HCT116 (cell line): ENCODE results near the gene SPACA4. TPM values are rescaled to one million over a fixed set of nuclear protein-coding genes. Genes with fewer than 3 reads are reported as not detected.
A peak's percentile ranks its signal among the peaks of the same experiment; 100 is the strongest.

Experiments used
- ATAC-seq: fragments of 200-7000 bp; cut with Tn5 transposase; 2 replicates; pipeline ENCODE4 v1.9.1; 2020; ENCODE audit warnings: mild to moderate bottlenecking, moderate library complexity
- BruUV-seq: library from RNA; stranded (reverse); fragments of 400-500 nt; replicated peaks from 2 replicates; lab custom pipeline; 2021; lab: Mats Ljungman, UMichigan
- CTCF ChIA-PET: fragments of 300-600 bp; sonication (Branson Sonifier 250); formaldehyde crosslinking; loops from one replicate; lab custom pipeline; 2021; ENCODE audit warnings: antibody characterized with exemption; lab: Charles Lee
- POLR2A ChIA-PET: fragments of 300-600, 350-600 bp; sonication (Branson Sonifier 250); formaldehyde crosslinking; loops from one replicate; lab custom pipeline; 2021; ENCODE audit warnings: antibody characterized with exemption; lab: Charles Lee
- RAD21 ChIA-PET, 2 experiments: fragments of 300-600 bp; sonication (Branson Sonifier 250); formaldehyde crosslinking; loops; one replicate each; lab custom pipeline; 2023; ENCODE audit warnings: low total read pairs in 2 of 2; ENCODE audit not compliant: uncharacterized antibody in 2 of 2, unreplicated experiment in 2 of 2, low non-redundant PET in 1 of 2; lab: Charles Lee
- DNase-seq: peaks from one replicate; pipeline ENCODE4 v3.0.0-alpha.2; 2010; ENCODE audit warnings: low read depth, low spot score
- H2AFZ ChIP-seq: fragments of 200-600 bp; shearing (Covaris generic), sonication (generic); 2 replicates; pipeline ENCODE4 v1.6.1; 2017; ENCODE audit warnings: low read depth, mixed run types, mixed read lengths, antibody characterized with exemption, low read length; ENCODE audit not compliant: poor library complexity, severe bottlenecking
- H3K27ac ChIP-seq: 2 replicates; pipeline ENCODE4 v1.5.1; 2012; ENCODE audit warnings: low read depth, low read length
- H3K27me3 ChIP-seq: fragments of 200-600 bp; sonication (generic); 2 replicates; pipeline ENCODE4 v1.6.1; 2016; ENCODE audit warnings: mixed run types, low read length, mixed read lengths; ENCODE audit not compliant: insufficient read depth
- H3K36me3 ChIP-seq, 2 experiments: fragments of 200-500 bp in 1 of 2; fragments of 200-600 bp in 1 of 2; sonication (Bioruptor generic) in 1 of 2; sonication (generic) in 1 of 2; 2 replicates each; pipeline versions ENCODE4 v1.5.1 to v1.6.1; 2014 to 2016; ENCODE audit warnings: low read length in 2 of 2, inconsistent platforms in 1 of 2, mixed read lengths in 1 of 2, mixed run types in 1 of 2; ENCODE audit not compliant: insufficient read depth in 2 of 2, control insufficient read depth in 1 of 2
- H3K4me1 ChIP-seq, 2 experiments: fragments of 200-600 bp in 1 of 2; sonication (generic) in 1 of 2; 2 replicates each; pipeline versions ENCODE4 v1.5.1 to v1.6.1; 2012 to 2017; ENCODE audit warnings: low read length in 2 of 2, inconsistent platforms in 1 of 2, mild to moderate bottlenecking in 1 of 2, mixed read lengths in 1 of 2, mixed run types in 1 of 2, moderate library complexity in 1 of 2; ENCODE audit not compliant: insufficient read depth in 2 of 2, control insufficient read depth in 1 of 2
- H3K4me2 ChIP-seq: fragments of 200-600 bp; sonication (generic); 2 replicates; pipeline ENCODE4 v1.6.1; 2017; ENCODE audit warnings: mixed run types, low read length, mixed read lengths
- H3K4me3 ChIP-seq, 2 experiments: fragments of 200-600 bp in 1 of 2; sonication (generic) in 1 of 2; replicated peaks in 1 of 2; 2 replicates each; pipeline ENCODE4 v1.5.1; 2011 to 2016; ENCODE audit warnings: low read length in 2 of 2, control low read depth in 1 of 2, low read depth in 1 of 2, mild to moderate bottlenecking in 1 of 2, mixed read lengths in 1 of 2, mixed run types in 1 of 2
- H3K79me2 ChIP-seq: fragments of 200-600 bp; sonication (generic); 2 replicates; pipeline ENCODE4 v1.6.1; 2017; ENCODE audit warnings: mild to moderate bottlenecking, mixed run types, low read length, moderate library complexity, mixed read lengths; ENCODE audit not compliant: insufficient read depth
- H3K9ac ChIP-seq: fragments of 200-600 bp; sonication (generic); 2 replicates; pipeline ENCODE4 v1.6.1; 2016; ENCODE audit warnings: low read length, mixed read lengths
- H3K9me2 ChIP-seq: fragments of 200-600 bp; sonication (generic), shearing (Covaris generic); 2 replicates; pipeline ENCODE4 v1.6.1; 2017; ENCODE audit warnings: mixed run types, mild to moderate bottlenecking, moderate library complexity; ENCODE audit not compliant: insufficient read depth
- H3K9me3 ChIP-seq, 2 experiments: fragments of 200-500 bp in 1 of 2; fragments of 200-600 bp in 1 of 2; sonication (Bioruptor generic) in 1 of 2; sonication (generic) in 1 of 2; 2 replicates each; pipeline ENCODE4 v1.6.1; 2014 to 2017; ENCODE audit warnings: low read length in 2 of 2, mixed read lengths in 2 of 2, inconsistent platforms in 1 of 2, low read depth in 1 of 2, mild to moderate bottlenecking in 1 of 2, mixed run types in 1 of 2, moderate library complexity in 1 of 2; ENCODE audit not compliant: control insufficient read depth in 1 of 2, insufficient read depth in 1 of 2
- H4K20me1 ChIP-seq: fragments of 200-600 bp; sonication (generic), shearing (Covaris generic); 2 replicates; pipeline ENCODE4 v1.6.1; 2017; ENCODE audit warnings: mixed run types, mild to moderate bottlenecking, moderate library complexity; ENCODE audit not compliant: insufficient read depth
- CBX3 ChIP-seq: IDR thresholded peaks from 2 replicates; pipeline ENCODE4 v1.6.1; 2012; ENCODE audit warnings: low read depth
- EZH2 ChIP-seq: fragments of 200-600 bp; sonication (generic); IDR thresholded peaks from 2 replicates; pipeline ENCODE4 v1.6.1; 2017; ENCODE audit warnings: antibody characterized with exemption, mixed run types
- POLR2AphosphoS5 ChIP-seq: IDR thresholded peaks from 2 replicates; pipeline ENCODE4 v1.6.1; 2011; ENCODE audit warnings: mild to moderate bottlenecking, low read depth, low read length, moderate library complexity
- RAD21 ChIP-seq: IDR thresholded peaks from 2 replicates; pipeline ENCODE4 v1.6.1; 2012; ENCODE audit warnings: low read depth, mild to moderate bottlenecking
- SRF ChIP-seq: IDR thresholded peaks from 2 replicates; pipeline ENCODE4 v1.6.1; 2012; ENCODE audit warnings: low read depth
- TCF7L2 ChIP-seq: IDR thresholded peaks from 2 replicates; pipeline ENCODE4 v1.7.0; 2011; ENCODE audit warnings: borderline replicate concordance, inconsistent platforms; ENCODE audit not compliant: insufficient read depth, insufficient read length; ENCODE audit errors: extremely low read depth
- intact Hi-C: fragments of 100-400 bp; cut with micrococcal nuclease; formaldehyde crosslinking; loops from 2 replicates; pipeline ENCODE4 v1.10.0; 2022
- total RNA-seq: library from RNA; stranded (reverse); gene quantifications from one replicate; pipeline ENCODE4 v1.2.1, GENCODE V29; 2021; ENCODE audit not compliant: unreplicated experiment
- TF ChIP-seq, protein P1 (sequence below): IDR thresholded peaks from 2 replicates; pipeline ENCODE4 v1.6.1; 2012; ENCODE audit warnings: low read depth
- TF ChIP-seq, protein P2 (sequence below): IDR thresholded peaks from 2 replicates; pipeline ENCODE4 v1.6.1; 2011; ENCODE audit warnings: mild to moderate bottlenecking, low read length, moderate library complexity; ENCODE audit not compliant: insufficient replicate concordance; ENCODE audit errors: extremely low read depth
- TF ChIP-seq, protein P3 (sequence below), 3 experiments: fragments of 200-600 bp in 1 of 3; sonication (generic) in 1 of 3; IDR thresholded peaks in 2 of 3; conservative IDR thresholded peaks in 1 of 3; 2 replicates each; pipeline ENCODE4 v1.5.1; 2012 to 2017; ENCODE audit warnings: low read depth in 2 of 3, low read length in 2 of 3, antibody characterized with exemption in 1 of 3, borderline replicate concordance in 1 of 3, control low read depth in 1 of 3, mild to moderate bottlenecking in 1 of 3, mixed read lengths in 1 of 3, mixed run types in 1 of 3, moderate library complexity in 1 of 3; ENCODE audit not compliant: insufficient read depth in 1 of 3
- TF ChIP-seq, protein P4 (sequence below): IDR thresholded peaks from 2 replicates; pipeline ENCODE4 v1.6.1; 2012
- TF ChIP-seq, protein P5 (sequence below): IDR thresholded peaks from 2 replicates; pipeline ENCODE4 v1.6.1; 2012

The SPACA4 gene
- total RNA-seq, 1 experiment from 2014 or later = not detected

DNA sequence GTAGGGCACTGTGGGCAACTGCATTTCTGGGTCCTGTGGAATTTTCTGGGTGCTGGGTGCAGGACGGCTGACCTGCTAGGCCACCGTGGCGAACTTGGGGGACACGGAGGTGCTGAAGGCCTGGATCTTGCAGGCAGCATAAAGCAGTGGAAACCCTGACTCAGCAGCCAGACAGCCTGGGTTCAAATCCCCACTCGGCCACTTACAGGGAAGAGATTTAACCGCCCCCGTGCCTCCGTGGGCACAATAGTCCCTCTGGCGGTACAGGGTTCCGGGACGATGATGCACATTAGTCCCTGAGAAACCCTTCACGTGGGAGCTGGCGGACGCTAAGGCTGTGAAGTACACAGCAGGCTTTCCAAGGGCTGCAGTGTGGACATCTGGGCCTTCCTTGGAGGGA lies 5.3 kb downstream of the SPACA4 start (continued):
- no peak for TF ChIP-seq SRF
- TF ChIP-seq, protein P1, sequence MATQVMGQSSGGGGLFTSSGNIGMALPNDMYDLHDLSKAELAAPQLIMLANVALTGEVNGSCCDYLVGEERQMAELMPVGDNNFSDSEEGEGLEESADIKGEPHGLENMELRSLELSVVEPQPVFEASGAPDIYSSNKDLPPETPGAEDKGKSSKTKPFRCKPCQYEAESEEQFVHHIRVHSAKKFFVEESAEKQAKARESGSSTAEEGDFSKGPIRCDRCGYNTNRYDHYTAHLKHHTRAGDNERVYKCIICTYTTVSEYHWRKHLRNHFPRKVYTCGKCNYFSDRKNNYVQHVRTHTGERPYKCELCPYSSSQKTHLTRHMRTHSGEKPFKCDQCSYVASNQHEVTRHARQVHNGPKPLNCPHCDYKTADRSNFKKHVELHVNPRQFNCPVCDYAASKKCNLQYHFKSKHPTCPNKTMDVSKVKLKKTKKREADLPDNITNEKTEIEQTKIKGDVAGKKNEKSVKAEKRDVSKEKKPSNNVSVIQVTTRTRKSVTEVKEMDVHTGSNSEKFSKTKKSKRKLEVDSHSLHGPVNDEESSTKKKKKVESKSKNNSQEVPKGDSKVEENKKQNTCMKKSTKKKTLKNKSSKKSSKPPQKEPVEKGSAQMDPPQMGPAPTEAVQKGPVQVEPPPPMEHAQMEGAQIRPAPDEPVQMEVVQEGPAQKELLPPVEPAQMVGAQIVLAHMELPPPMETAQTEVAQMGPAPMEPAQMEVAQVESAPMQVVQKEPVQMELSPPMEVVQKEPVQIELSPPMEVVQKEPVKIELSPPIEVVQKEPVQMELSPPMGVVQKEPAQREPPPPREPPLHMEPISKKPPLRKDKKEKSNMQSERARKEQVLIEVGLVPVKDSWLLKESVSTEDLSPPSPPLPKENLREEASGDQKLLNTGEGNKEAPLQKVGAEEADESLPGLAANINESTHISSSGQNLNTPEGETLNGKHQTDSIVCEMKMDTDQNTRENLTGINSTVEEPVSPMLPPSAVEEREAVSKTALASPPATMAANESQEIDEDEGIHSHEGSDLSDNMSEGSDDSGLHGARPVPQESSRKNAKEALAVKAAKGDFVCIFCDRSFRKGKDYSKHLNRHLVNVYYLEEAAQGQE = no peak
- no peak for TF ChIP-seq EZH2
- TF ChIP-seq TCF7L2 = no peak
- TF ChIP-seq, protein P2, sequence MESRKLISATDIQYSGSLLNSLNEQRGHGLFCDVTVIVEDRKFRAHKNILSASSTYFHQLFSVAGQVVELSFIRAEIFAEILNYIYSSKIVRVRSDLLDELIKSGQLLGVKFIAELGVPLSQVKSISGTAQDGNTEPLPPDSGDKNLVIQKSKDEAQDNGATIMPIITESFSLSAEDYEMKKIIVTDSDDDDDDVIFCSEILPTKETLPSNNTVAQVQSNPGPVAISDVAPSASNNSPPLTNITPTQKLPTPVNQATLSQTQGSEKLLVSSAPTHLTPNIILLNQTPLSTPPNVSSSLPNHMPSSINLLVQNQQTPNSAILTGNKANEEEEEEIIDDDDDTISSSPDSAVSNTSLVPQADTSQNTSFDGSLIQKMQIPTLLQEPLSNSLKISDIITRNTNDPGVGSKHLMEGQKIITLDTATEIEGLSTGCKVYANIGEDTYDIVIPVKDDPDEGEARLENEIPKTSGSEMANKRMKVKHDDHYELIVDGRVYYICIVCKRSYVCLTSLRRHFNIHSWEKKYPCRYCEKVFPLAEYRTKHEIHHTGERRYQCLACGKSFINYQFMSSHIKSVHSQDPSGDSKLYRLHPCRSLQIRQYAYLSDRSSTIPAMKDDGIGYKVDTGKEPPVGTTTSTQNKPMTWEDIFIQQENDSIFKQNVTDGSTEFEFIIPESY = no peak

DNA sequence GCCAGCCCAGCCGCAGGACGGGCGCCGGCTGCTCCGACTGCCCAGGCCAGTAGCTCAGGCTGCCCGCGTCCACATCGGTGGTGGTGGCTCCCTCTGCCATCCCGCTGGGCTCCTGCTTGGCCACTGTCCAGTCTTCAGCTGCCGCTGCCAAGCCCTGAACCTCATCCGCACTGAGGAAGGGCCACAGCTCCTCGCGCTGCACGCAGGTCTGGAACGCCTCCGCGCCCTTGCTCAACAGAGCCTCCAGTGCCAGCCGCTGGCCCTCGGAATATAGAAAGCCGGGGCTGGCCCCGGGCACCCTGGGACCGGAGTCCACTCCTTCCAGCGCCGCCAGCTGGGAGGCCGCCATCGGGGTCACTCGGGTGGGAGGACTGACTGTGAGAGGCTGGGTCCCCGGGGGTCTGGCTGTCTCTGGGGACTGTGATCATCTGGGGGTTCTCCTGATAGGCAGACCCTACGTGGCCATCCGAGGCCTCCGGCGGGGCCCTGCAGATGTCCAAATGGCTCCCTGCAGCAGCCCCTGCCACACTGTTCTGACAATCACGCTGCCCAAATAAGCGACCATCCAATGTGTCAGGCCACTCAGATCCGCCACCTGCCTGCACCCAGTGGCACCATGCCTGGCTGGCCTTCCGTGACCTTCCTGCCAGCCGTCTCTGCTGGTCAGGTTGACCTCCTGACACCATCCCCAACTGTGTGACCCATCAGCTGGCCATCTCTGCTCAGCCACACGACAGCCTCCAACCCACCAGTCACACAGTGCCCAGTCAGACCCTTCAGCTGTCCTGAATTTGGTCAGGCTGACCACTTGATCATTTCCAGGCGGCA lies 6.7 kb downstream of the SPACA4 start:
- no TSS peak for BruUV-seq
- H3K27me3 ChIP-seq = no peaks in the 10 kb centered on the region
- no peaks in the 10 kb centered on the region for H3K9me2 ChIP-seq
- RAD21 ChIA-PET = no interaction called here
- peak overlapping the region; percentile 86; the same call in 1 of the 2 replicates for H3K27ac ChIP-seq
- peaks cover 34 to 57% of the 10 kb centered on the region in 2 experiments for H3K4me1 ChIP-seq
- DNase-seq = no peak
- peaks cover 27% of the 10 kb centered on the region for H3K79me2 ChIP-seq
- no peaks in the 10 kb centered on the region for H3K9me3 ChIP-seq
- peaks cover 30% of the 10 kb centered on the region; the same call in 1 of the 2 replicates for H4K20me1 ChIP-seq
- CTCF ChIA-PET = interaction anchor here (1.2 kb wide), 1 partner anchor 107 kb away, joined by 3 read pairs; no protein-coding TSS in a partner anchor
- no peak overlapping the region for H2AFZ ChIP-seq
- ATAC-seq = no peak
- POLR2A ChIA-PET = interaction anchor here (1.0 to 1.1 kb wide), 2 partner anchors 24 to 126 kb away, joined by 3 read pairs; no protein-coding TSS in a partner anchor
- no peak overlapping the region for H3K9ac ChIP-seq
- no peak overlapping the region for H3K4me2 ChIP-seq
- H3K4me3 ChIP-seq = no peak overlapping the region
- peaks cover 19 to 32% of the 10 kb centered on the region in 2 experiments for H3K36me3 ChIP-seq
- no peak for TF ChIP-seq CBX3
- TF ChIP-seq, protein P3, sequence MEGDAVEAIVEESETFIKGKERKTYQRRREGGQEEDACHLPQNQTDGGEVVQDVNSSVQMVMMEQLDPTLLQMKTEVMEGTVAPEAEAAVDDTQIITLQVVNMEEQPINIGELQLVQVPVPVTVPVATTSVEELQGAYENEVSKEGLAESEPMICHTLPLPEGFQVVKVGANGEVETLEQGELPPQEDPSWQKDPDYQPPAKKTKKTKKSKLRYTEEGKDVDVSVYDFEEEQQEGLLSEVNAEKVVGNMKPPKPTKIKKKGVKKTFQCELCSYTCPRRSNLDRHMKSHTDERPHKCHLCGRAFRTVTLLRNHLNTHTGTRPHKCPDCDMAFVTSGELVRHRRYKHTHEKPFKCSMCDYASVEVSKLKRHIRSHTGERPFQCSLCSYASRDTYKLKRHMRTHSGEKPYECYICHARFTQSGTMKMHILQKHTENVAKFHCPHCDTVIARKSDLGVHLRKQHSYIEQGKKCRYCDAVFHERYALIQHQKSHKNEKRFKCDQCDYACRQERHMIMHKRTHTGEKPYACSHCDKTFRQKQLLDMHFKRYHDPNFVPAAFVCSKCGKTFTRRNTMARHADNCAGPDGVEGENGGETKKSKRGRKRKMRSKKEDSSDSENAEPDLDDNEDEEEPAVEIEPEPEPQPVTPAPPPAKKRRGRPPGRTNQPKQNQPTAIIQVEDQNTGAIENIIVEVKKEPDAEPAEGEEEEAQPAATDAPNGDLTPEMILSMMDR (IDR thresholded peaks at IDR 0.05 in 2 of 3, conservative IDR thresholded peaks at IDR 0.05 in 1 of 3; ENCODE audit: borderline replicate concordance in 1 of 3, insufficient read depth in 1 of 3, low read depth in 2 of 3, low read length in 2 of 3) = no peak
- no peak for TF ChIP-seq RAD21
- TF ChIP-seq POLR2AphosphoS5 = no peak; the same call in 1 of the 2 replicates
- TF ChIP-seq, protein P4, sequence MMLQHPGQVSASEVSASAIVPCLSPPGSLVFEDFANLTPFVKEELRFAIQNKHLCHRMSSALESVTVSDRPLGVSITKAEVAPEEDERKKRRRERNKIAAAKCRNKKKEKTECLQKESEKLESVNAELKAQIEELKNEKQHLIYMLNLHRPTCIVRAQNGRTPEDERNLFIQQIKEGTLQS = no peak
- TF ChIP-seq, protein P5, sequence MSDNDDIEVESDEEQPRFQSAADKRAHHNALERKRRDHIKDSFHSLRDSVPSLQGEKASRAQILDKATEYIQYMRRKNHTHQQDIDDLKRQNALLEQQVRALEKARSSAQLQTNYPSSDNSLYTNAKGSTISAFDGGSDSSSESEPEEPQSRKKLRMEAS = no peak
- intact Hi-C loops = no loop called here
